GM12801 (cell line): ENCODE results near the gene PLEKHA6.

Experiments used
- TF ChIP-seq, protein P1 (sequence below): IDR thresholded peaks from one replicate; pipeline ENCODE4 v1.5.1; 2011; ENCODE audit warnings: control low read depth; ENCODE audit not compliant: insufficient read length; ENCODE audit errors: extremely low read depth

Gene PLEKHA6

DNA sequence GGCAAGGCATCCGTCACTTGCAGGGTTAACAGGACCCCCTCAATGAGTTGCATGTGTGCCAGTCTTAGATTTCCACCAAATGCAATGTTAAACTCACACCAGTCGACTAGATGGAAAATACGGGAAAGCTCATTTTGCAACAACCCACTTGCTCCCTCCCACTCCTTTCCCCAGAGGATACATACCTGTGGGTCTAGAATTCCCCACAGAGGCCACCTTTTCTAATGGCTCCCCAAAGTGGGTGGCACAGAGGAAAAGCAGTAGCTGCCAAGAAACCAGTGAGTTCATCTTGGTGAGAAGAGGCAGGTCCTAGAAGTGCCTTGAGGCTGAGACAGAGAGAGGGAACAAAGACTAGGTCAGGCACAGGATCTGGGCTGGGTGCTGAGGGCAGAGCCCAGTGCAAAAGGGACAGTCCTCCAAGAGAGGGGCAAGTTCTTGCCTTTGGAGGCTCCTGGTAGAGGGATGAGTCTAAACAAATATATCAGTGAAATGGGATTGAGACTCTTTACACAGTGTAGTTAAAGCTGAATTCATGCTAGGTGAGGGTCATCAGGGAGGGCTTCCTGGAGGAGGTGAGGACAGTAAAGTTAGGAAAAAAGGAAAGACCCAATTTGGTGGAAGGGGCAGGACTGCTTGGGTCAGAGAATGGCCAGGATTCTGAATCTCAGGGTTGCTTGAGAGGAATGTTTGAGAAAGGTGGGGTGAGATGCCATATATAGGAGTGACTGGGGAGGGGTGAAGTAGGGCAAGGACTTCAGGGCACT is 167.0 kb downstream of the PLEKHA6 start:
- TF ChIP-seq, protein P1, sequence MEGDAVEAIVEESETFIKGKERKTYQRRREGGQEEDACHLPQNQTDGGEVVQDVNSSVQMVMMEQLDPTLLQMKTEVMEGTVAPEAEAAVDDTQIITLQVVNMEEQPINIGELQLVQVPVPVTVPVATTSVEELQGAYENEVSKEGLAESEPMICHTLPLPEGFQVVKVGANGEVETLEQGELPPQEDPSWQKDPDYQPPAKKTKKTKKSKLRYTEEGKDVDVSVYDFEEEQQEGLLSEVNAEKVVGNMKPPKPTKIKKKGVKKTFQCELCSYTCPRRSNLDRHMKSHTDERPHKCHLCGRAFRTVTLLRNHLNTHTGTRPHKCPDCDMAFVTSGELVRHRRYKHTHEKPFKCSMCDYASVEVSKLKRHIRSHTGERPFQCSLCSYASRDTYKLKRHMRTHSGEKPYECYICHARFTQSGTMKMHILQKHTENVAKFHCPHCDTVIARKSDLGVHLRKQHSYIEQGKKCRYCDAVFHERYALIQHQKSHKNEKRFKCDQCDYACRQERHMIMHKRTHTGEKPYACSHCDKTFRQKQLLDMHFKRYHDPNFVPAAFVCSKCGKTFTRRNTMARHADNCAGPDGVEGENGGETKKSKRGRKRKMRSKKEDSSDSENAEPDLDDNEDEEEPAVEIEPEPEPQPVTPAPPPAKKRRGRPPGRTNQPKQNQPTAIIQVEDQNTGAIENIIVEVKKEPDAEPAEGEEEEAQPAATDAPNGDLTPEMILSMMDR, result no peak

DNA sequence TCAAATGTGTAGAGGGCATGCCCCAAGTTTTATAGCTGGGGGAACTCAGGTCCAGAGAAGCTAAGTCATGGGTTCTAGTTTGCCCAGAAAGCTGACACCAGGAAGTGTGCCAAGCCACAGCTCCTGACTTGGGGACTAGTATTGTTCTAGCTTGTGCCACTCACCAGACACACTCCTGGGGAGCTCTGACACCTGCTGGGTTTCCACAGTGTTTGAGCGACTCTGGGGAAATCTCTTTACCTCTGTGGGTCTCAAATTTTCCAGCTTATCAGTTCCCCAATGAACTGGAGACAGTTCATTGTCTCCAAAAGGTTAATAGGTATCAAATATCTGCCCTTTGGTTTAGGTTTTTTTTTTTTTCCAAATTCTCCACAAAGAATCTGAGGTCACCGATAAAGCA is 167.7 kb downstream of the PLEKHA6 start:
- TF ChIP-seq, protein P1, result no peak

DNA sequence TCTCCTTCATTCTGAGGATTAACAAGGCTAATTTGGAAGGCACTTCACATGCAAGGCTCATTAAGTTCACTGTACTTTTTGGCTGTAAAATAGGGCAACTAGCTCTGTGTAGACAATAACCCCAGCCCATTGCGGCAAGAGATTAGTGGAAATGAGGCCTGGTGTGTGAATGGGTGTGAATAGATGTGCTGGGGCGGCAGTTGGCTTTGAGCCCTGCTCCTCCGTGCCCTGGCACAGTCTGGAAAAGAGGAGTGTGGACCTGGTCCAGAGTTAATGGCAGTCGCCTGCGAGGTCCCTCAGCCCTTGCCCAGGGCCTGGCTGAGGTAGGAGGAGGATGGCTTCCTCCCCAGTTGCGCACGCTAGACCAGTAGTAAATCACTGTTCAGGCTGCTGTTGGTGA is 168.3 kb downstream of the PLEKHA6 start:
- TF ChIP-seq, protein P1, result no peak

DNA sequence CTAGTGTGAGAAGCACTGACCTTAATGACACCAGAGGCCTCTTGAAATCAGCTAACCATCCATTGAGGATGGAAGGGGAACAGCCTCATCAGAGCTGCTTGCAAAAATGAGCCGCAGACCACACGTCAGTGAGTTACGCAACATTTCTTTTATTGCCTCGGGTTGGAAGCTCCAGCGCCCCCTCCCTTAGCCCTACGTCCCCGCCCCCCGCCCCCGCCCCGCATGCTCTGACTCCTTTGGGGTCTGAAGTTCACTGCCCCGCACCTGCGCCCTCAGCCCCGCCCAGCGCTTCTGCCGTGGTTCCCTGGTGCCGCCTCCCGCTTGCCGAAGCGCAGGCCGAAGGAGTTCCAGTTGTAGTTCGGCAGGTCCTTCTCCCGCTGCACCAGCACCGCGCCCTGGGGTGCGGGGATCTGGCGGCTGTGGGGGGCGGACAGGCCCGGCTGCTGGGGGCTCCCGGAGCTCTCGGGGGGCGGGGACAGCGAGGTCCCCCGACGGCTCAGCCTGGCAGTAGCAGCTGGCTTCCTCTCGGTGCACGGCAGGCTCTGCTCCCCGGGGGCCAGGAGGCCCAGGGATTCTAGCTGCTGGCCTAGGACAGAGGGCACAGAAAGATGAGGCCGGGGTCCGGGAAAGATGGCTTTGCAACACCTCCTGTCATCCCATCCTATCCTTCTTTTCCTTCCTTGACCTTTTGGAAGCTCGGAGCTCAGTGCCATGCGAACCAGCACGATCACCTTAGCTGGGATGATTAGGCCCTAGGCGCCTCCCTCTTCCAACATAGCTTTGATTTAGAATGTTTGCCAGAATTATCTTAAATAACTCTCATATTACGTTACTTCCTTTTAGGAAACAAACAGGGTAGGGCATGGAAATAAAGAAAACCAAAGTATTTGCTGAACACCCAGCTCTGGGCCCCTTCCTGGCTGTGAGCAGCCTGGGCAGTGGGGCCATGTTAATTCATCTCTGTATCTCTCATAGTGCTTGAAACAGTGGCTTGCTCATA is 169.2 kb downstream of the PLEKHA6 start:
- TF ChIP-seq, protein P1, result no peak

DNA sequence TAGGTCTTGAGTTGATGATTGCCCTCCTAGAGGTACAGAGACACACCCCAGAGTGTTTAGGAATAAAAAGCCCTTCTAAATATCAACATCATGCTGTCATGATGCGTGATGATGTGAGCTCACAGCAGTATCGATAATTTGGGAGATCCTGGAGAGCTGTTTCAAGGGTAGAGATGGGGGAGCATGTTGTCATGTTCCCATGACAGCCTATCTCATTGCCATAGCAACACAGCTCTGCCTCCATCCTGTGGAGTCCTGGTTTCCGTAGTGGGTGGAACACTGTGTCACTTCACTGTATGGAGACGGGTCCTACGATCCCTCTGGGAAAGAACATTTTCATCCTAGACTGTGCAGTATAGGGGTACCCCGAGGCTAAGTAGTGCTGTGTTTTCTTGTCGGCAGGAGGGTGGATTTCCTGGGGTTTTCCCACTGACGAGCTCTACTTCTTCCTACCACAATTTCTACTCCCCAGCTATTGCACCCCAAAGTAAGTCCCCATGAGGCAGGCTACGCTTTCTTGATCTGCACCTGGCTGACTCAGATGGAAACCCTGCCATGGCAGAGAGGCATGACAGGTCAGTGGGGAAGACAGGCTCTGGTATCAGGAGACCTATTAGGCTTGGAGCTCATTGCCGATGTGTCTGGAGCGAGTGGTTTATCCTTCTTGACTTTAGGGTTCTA is 170.6 kb downstream of the PLEKHA6 start:
- TF ChIP-seq, protein P1, result no peak

DNA sequence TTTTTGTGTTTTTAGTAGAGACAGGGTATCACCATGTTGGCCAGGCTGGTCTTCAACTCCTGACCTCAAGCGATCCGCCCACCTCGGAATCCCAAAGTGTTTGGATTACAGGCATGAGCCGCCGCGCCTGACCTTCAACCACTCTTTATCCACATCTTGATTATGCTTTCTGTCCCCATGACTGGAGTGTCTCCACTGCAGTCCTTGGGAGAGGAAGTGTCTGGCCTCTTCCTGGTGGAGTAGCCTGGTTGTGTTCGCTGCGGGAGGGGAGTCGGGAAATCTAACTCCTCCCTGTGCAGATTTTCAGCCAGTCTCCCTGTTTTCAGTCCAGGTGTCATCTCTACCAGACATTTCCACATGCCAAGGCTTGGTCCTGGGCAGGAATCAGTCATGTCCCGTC is 173.1 kb downstream of the PLEKHA6 start:
- TF ChIP-seq, protein P1, result no peak

DNA sequence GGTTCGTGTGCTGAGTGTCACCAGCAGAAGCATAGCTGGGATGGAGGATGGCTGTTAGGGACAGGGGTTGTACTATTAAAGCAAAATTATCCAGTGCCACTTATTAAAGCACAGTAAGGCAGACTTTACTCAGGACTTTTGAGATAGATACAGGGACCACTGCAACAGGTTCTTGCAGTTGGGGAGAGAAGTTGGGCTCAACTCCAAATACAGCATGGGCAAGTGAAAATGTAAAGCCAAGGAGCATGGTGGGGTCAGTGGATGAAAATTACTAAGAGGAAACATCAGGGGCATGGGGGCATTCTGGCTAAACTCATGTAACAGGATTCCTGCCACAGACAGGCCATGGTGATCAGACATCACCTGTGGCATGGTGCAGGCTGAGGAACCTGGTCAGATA is 178.6 kb downstream of the PLEKHA6 start:
- TF ChIP-seq, protein P1, result no peak
